Myocyte (in vitro differentiated cells): ENCODE measurements around the gene SORL1. TPM values are rescaled to one million over a fixed set of nuclear protein-coding genes. Genes with fewer than 3 reads are reported as not detected.
A peak's percentile ranks its signal among the peaks of the same experiment; 100 is the strongest.

Source experiments
- DNase-seq: peaks from one replicate; pipeline ENCODE4 v3.0.0-alpha.2; 2012; ENCODE audit warnings: low read depth
- total RNA-seq: library from RNA; depleted of rRNA; stranded (reverse); fragments of >200 nt; gene quantifications from 2 replicates; pipeline ENCODE4 v1.2.3, GENCODE V29; 2014

SORL1 gene
- total RNA-seq, 1 donor from 2014 or later, result 0.29 TPM

DNA sequence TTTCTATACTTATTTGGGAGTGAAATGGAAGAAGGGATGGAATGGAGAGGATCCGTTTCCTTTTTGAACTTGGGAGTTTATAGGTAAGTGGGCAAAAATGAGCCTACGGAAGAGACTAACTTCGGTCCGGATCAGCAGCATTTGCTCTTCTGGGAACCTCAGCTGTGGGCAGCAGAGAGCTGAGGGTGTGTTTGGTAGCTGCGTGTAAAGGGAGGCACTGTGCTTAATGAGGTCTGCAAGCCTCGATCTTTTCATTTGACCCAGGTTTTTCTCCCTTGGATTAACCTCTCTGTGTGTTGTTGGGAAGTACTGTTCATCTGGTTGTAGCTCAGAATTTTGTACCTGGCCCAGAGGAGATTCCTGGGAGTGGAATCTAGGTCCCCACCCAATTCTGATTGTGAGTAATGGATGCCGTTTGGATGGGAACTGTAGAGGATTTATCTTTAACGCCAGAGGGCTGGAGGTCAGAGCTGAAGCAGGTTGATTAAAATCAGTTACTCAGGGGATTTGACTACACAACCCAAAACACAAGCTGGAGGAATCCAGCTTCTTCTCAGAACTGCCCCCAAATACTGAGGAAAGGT is 202.2 kb downstream of the SORL1 start:
- DNase-seq, result no peak

DNA sequence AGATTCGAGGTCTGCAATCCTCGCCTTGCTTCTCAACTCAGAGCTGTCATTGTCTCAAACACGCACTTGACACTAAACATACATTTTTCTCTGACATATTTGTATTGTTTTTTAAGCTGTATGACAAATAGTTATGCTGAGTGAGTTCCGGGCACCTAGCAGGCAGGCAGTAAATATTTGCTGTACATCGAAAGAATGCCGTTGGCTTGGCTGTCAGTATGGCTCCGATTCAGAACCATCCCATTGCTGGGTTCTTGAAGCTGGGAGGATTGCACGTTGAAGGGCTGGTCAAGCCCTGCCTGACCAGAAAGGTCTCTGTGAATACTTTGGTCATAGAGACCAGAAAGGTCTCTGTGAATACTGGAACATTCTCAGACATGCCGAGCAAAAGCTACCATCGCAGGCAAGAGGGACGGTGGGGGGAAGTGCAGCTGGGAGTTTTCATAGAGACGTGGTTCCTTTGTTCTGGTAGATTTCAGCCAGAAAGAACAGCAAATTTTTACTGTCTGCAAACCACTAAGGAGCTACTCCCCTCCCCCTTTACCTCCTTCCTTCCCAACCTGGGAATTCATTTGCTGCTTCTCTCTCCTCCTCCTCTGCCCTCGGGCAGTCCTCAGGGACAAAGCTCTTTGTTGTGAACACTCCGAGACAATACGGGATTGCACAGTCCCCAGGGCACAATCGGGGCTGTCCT is 202.9 kb downstream of the SORL1 start:
- no peak for DNase-seq

DNA sequence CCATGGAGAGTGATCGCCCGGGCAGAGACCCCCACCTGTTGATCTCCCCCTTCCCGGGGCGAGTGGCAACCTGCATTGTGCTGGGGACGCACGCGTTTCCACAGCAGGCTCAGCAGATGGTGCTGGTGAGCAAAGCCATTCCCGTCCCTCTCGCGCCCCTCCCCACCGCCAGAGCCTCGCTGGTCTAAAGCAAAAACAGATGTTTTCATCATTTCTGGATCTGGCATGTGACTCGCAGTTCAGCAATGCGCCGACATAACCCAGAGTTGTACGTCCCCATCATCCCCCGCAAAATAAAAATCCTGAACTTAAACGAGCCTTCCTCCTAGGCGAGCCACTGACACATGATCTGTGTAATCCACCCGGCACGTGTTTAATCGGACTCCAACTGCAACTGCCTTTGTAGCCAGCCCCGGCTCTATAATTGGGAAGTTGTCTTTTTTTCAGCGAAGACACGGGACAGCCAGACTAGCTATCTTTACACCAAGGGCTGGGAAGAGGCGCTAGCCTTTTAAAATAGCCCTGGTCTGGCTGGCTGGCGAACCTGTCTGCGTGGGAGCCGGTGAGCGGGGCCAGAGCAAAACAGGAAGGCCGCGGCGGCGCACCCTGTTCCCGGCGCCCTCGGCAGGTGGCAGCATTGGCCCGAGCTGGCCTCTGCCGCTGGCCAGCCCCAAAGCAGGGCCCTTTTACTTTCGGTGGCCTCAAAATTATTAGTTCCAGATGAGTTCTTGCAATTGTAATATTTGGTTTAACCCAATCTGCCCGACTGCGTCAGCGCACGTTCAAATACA is 203.6 kb downstream of the SORL1 start:
- DNase-seq, result peak; percentile 93

DNA sequence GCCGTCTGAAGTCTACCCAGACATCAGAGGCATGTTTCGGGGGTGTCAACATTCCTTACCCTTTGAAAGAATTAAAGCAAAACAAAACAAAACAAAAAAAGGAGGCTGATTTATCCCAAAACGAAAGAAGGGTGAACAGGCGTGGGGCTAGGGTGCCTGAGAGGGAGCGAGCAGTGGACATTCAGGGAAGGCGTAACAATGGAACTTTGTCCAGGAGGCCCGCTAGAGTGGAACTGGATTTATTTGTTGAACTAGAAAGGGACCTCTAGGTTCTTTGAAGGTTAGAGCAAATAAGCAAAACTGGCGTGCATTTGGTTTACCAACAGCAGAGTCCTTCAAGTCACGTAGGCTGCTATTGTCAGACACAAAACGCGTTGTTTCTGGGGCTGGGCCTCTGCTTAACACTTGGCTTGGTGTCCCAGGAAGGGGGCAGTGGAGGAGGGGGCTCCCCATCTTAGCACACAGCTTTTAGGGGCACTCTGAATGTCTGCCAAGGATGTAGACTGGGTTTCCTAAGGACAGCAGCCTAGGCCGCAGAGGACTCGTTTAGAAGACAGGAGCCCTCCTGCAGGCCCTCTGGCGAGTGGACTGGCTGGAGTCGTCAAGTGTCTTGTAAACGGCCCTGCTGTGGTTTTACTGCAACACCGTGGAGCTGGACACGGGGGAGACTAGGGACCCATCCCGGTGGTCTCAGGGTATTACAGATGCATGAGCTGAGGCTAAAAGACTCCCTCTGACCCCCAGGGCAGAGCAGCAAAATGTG is 204.4 kb downstream of the SORL1 start:
- DNase-seq, result no peak

DNA sequence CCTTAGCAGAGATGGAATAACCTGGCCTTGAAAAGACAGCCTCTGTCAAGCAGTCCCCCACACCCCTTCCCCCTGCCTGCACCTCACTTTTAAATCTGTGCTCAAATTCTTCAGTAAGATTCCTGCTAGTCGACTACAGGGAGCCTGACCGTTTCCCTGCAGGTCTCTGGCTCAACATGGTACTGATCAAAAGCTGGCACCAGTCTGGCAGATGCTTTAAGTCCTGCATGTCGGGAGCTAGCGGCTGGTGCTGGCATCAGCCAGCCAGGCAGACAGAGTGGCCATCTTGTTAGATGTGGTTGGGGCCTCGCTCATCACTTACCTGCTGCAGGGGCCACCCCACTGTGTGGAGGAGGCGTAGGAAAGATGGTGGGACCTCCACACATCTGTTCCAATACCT is 205.0 kb downstream of the SORL1 start:
- DNase-seq, result no peak

DNA sequence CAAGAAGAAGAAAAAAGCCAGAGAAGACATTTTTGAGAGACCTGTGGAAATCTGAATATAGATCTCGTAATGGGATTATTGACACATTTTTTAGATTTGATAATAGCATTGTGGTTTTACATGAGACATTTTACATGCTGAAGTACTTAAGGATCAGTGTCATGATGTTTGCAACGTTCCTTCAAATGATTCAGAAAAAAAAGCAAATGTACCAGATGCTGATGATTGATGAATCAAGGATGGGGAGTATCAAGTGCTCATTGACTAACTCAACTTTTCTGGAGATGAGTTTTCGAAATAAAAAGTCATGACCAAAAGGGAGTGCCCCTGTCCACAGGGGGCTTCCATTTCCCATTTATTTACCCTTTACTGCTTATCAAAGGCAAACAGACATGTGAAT is 207.7 kb downstream of the SORL1 start:
- DNase-seq, result no peak

DNA sequence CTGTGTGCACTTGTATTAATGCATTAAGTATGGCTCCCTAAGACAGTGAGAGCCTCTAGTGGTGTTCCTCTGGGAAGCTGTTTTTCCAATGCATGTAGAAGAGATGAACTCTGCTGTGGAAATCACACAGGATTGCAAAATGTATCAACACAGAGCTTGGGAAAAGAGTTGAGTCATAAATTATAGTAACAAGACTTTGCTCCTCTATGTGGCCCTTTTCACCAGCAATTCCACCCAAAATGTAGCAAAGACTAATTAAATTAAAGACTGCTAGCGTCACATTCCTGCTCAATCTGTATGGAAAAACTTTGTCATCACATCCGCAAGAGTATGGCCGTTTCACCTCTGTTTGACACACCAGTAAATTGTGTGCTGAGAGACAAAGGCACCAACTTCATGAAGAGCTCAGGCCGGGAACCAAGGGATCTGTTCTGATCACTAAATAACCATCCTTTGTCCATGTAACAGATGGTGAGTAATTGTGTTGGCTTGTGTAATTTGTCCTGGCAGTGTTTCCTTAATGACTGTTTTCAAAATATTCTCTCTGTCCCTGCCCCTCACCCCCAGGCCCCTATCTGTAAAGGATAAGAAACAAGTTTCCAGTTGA is 209.9 kb downstream of the SORL1 start:
- DNase-seq, result peak; percentile 20

DNA sequence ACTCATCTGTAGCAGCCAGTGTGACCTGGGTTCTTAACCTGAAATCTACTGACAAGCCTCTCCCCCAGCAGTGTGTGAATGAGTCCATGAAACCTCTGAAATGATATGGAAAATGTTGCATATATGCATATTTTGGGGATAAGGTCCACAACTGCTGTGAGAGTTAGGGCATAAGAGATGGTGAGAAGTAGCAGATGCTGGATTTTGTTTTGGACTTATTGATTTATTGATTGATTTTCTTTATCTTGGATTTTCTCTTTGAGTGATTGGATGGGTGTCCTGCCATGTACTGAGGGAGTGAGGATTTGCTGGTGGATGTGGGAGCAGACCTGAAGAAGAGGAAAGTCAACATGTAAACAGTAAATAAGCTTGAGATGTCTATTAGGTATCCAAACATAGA is 212.0 kb downstream of the SORL1 start:
- DNase-seq, result no peak

DNA sequence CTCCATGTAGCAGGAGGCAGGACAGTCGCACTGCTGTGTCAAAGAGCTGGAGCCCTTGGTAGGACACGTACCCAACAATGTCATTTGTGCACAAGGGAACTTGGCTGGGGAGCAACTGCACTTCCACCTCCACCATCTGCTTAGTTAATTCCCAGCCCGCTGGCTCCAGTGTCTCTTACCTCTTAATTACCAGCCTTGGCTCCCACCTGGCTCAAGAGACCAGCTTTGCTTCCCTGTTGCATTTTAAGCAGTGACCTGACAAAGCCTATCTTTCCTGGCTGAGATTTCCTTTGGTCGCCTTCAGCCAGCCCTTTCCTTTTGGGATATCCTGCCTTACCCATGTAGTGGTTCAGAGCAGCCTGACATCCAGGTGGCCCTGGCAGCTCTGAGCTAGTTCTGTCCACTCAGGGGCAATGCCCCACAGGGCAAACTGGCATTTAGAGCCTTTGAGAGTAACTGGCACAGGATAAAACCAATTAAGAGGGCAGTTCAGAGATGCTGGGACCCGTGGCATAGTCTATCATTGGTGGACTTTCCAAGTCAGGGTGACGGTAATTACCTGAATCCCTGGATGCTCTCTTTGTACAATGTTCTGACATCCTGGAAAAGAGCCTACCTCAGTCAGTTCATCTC is 213.2 kb downstream of the SORL1 start:
- DNase-seq, result no peak

DNA sequence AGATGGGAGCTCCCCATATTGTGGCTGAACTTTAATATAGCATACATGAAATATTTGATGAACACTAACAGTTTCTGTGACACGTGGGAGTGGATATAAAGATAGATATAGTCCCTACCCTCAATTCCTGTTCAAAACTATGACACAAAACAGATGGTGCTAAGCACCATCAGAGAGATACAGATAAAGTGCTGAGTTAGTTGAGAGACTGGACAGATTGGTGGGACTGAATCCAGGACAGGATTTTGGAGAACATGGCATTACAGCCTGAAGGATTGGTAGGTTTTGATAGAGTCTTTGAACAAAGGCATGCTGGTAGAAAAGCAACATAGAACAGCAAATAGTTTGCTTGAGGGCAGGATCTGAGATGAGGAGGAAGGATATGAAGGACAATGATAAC is 215.7 kb downstream of the SORL1 start:
- no peak for DNase-seq

DNA sequence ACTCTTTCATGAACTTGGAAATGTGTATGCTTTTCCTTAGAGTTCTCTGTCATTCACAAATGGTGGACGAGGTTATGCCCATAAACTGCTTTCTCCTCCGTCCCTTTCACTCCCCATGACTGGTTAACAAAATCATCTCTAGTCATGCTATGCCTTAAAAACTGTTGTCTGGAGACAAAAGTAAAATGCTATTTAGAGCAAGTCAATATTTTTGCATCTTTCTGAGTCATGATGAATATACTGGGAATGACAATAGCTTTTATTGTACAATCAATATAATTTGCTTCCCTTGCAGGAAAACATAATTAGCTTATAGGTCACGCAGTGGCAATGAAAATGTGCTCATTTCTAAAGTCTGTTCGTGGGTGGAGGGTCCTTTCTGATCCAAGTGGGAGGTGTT is 217.3 kb downstream of the SORL1 start:
- DNase-seq, result no peak

DNA sequence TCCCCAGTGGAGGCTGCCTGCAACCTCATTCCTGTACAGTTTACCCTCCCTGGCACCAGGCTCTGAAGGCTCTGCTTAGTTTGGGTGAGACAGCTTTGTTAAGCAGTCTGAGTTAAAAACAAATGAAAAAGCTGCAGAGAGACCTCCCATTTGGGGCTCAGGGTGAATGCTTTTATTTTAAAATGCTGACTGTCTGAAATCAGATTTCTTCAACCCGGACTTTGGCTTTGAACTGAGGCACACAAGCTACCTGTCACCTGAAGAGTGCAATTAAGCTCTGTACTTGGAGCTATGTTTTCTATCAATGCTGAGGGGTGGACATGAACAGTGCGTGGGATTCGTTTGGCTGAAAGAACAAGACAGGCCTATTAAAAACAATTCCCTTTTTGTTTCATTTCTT is 218.2 kb downstream of the SORL1 start:
- DNase-seq, result no peak

DNA sequence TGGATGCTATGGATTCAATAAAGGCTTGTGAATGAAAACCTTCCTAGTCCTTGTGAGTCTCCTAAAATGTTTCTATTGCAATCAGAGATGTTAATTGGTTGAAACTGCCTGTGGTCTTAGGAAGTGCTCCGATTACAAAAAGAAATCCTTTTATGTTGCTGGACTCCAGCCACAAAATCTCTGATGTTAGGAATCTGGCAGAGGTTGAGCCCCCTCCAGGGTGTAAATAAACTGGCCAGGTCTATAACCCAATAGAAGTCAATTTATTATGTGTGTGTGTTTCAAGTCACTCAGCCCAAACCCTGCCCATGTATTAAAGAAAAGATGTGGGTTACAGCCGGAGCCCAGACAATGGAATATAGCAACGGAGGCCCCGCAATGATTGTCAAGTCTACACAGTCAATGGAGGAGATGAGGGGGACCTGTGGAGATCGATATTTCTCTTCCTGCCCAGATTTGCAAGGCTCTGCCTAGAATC is 218.7 kb downstream of the SORL1 start:
- no peak for DNase-seq

DNA sequence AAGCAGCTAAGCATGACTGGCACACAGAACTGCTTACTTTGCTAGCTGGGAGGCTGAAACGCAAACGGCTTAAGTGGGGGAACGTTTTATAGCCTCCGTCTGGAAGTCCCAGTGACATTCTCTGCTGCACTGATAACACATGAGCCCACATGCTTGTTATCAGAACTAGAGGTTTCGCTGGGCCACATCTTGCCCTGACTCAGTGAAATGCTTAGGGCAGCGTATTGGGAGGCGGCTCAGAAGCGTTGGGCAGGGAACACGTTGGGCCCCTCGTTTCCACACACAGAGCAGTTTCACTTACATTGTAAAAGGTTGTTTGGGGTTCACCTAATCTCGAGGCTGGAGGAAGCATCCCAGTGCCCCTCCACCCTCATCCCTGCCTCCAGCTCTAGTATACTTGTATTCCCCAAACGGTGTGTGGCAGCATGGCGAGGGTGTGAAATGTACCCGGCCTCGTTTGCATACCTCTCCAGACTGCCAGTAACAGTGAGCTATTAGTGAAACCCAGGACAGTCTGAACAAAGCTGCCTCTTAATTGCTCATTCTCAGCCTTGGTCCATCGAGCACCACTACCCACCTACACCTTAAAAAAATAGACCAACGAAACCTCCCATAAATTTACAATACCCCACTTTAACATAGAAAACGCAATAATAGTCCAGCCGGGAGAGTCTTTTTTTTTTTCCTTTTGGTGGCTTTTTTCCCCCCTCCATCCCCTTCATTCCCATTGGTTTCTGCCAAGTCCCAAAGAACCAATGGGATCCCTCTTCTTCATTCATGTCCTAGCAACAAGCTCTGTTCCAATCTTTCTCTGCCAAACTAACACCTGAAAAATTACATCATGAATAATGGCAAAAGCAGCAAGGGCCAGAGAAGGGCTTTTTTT is 219.4 kb downstream of the SORL1 start:
- DNase-seq, result no peak

DNA sequence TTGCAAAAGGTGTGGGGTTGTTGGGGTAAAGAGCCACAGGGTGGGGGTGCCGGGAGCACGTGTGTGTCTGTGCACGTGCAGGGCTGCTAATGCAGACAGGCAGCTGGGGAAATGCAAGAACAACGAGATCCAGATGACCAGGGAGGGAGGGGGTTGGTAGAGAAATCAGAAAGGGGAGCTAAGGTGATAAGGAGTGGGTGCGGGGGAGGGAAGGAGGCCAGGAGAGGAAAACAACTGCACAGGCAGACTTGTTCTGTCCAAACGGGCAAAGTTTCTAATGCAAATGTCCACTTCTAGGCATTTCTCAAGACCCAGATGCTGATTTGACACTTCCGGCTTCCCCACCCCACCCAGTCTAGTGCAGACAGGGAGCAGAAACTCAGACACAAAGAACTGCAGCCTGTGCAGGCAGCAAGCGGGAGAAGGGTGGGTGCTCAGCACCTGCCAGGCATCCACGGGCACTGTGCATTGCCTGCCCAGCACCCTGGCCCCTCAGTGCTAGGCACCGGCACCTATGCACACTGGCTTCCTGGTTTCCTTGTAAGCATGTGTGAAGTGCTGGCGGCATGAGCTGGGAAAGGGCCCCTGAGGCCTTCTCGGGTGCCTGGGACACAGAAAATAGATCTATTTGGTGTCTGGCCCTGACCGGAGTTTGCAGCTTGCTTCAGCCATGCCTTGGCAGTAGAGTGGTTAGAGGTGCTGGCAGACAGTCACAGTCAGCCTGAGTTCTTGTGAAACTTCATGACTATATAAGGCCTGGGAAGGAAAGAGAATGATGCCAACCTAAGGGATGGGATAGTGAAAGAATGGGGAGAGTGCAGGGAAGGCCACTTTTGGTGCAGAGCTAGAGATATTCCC is 220.7 kb downstream of the SORL1 start:
- no peak for DNase-seq

DNA sequence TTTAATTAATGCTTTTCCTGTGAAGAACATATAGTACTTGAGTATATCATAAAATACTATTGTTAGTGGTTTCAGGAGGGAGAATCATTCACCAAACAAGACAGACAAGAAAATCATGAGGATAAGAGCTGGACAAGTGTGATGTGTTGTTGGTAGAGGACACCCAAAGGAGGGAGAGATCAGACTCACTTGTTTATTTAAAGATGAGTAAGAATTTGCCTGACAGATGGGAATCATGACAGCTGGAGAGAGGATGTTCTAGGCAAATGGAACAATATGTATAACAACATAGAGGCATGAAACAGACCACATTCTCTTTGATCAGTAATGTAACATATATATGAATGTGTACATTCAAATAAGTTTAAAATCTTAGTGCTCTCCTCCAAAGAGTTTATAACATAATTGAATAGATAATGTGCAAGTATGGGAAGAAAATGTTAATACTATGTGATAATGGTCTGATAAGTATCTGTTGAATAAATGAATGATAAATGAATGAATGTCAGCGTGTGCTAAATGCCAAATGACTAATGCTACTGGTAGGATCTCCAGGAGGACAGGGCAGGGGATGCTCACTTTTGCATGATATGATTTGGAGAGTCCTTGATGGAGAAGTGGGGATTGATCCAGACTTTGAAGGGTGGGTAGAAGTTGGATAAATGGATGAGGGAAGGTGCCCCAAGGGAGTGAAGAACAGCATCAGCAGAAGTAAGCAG is 229.6 kb downstream of the SORL1 start:
- DNase-seq, result peak; percentile 68
